HEK293 (cell line): ENCODE results near the gene CEBPB.

ENCODE experiments used
- CTCF ChIA-PET: fragments of 350-600 bp; formaldehyde crosslinking; extraction: SDS; loops from one replicate; lab custom pipeline; 2021; ENCODE audit warnings: antibody characterized with exemption; lab: Yijun Ruan, JAX
- POLR2A ChIA-PET: fragments of 300-600 bp; formaldehyde crosslinking; extraction: SDS; loops from one replicate; lab custom pipeline; 2020; ENCODE audit warnings: antibody characterized with exemption, inconsistent platforms; lab: Yijun Ruan, JAX
- H3K27ac ChIP-seq: fragments of 200-500 bp; sonication (Bioruptor generic); 2 replicates; pipeline ENCODE4 v1.5.1; 2014; ENCODE audit warnings: low read depth, low read length, control low read depth, inconsistent platforms; ENCODE audit errors: extremely low read depth
- H3K36me3 ChIP-seq, 2 experiments: fragments of 200-500 bp in 1 of 2; sonication (Bioruptor generic) in 1 of 2; 1 replicate in 1 of 2; 2 replicates in 1 of 2; pipeline ENCODE4 v1.5.1; 2014 to 2017; ENCODE audit warnings: inconsistent platforms in 2 of 2, low read length in 2 of 2; ENCODE audit not compliant: control insufficient read depth in 2 of 2, insufficient read depth in 1 of 2
- H3K4me1 ChIP-seq: fragments of 200-500 bp; sonication (Bioruptor generic); 2 replicates; pipeline ENCODE4 v1.5.1; 2014; ENCODE audit warnings: mild to moderate bottlenecking, low read length, inconsistent platforms; ENCODE audit not compliant: control insufficient read depth, insufficient read depth
- H3K4me3 ChIP-seq: 2 replicates; pipeline ENCODE4 v1.5.1; 2011; ENCODE audit warnings: low read depth, mild to moderate bottlenecking, control low read depth, low read length, moderate library complexity
- H3K9me3 ChIP-seq: fragments of 200-500 bp; sonication (Bioruptor generic); 2 replicates; pipeline ENCODE4 v1.5.1; 2014; ENCODE audit warnings: low read depth, low read length, inconsistent platforms; ENCODE audit not compliant: control insufficient read depth, insufficient read depth
- ZNF121 ChIP-seq: fragments of 450-650 bp; formaldehyde crosslinking; IDR thresholded peaks from 2 replicates; pipeline ENCODE4 v1.5.1; 2016; ENCODE audit warnings: missing biosample characterization, missing genetic modification characterization
- ZNF211 ChIP-seq: fragments of 450-650 bp; formaldehyde crosslinking; IDR thresholded peaks from 2 replicates; pipeline ENCODE4 v1.5.1; 2016; ENCODE audit warnings: low read depth, missing biosample characterization, missing genetic modification characterization
- ZNF214 ChIP-seq: fragments of 450-650 bp; formaldehyde crosslinking; IDR thresholded peaks from 2 replicates; pipeline ENCODE4 v1.5.1; 2017; ENCODE audit warnings: missing biosample characterization, mild to moderate bottlenecking, missing genetic modification characterization, borderline replicate concordance
- ZNF26 ChIP-seq: fragments of 450-650 bp; formaldehyde crosslinking; IDR thresholded peaks from 2 replicates; pipeline ENCODE4 v1.5.1; 2016; ENCODE audit warnings: missing biosample characterization, missing genetic modification characterization
- ZNF354C ChIP-seq: fragments of 450-650 bp; formaldehyde crosslinking; IDR thresholded peaks from 2 replicates; pipeline ENCODE4 v1.5.1; 2016; ENCODE audit warnings: missing biosample characterization, missing genetic modification characterization, low read depth, borderline replicate concordance
- ZNF366 ChIP-seq: fragments of 450-650 bp; formaldehyde crosslinking; conservative IDR thresholded peaks from 2 replicates; pipeline ENCODE4 v1.5.1; 2016; ENCODE audit warnings: missing biosample characterization, missing genetic modification characterization
- ZNF398 ChIP-seq: fragments of 450-650 bp; formaldehyde crosslinking; IDR thresholded peaks from 2 replicates; pipeline ENCODE4 v1.5.1; 2017; ENCODE audit warnings: missing biosample characterization, missing genetic modification characterization
- ZNF426 ChIP-seq: fragments of 450-650 bp; formaldehyde crosslinking; IDR thresholded peaks from 2 replicates; pipeline ENCODE4 v1.5.1; 2017; ENCODE audit warnings: missing biosample characterization, missing genetic modification characterization, mild to moderate bottlenecking, inconsistent platforms, moderate library complexity
- ZNF544 ChIP-seq: fragments of 450-650 bp; formaldehyde crosslinking; IDR thresholded peaks from 2 replicates; pipeline ENCODE4 v1.5.0; 2017; ENCODE audit warnings: missing biosample characterization, missing genetic modification characterization
- TF ChIP-seq, protein P1 (sequence below): fragments of 450-650 bp; formaldehyde crosslinking; IDR thresholded peaks from 2 replicates; pipeline ENCODE4 v1.5.1; 2016; ENCODE audit warnings: missing biosample characterization, missing genetic modification characterization
- TF ChIP-seq, protein P2 (sequence below): fragments of 450-650 bp; formaldehyde crosslinking; IDR thresholded peaks from 2 replicates; pipeline ENCODE4 v1.5.1; 2016; ENCODE audit warnings: missing biosample characterization, missing genetic modification characterization
- TF ChIP-seq, protein P3 (sequence below): fragments of 450-650 bp; formaldehyde crosslinking; IDR thresholded peaks from 2 replicates; pipeline ENCODE4 v1.5.1; 2016; ENCODE audit warnings: missing biosample characterization, missing genetic modification characterization
- TF ChIP-seq, protein P4 (sequence below): fragments of 450-650 bp; IDR thresholded peaks from 2 replicates; pipeline ENCODE4 v1.5.1; 2018; ENCODE audit warnings: missing biosample characterization, mild to moderate bottlenecking, missing genetic modification characterization

CEBPB gene

DNA sequence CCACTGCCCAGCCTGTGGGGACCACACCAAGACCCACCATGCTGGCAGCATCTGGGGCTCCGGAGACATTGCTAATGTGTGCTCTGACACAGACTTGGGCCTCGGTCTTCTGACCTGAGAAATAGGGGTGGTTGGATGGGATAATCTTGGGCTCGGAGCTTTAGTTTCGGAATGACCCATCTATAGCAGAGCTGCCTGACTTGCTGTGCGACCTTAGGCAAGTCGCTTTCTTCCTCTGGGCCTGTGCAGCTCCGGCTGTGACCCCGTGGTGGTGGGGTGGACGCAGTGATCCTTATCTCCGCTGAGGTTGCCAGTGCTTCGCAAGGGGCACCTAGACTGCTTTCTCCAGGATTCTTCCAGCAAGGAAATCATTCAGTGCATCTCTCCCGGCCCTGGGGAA is 43.7 kb downstream of the CEBPB start (continued):
- TF ChIP-seq, protein P1, sequence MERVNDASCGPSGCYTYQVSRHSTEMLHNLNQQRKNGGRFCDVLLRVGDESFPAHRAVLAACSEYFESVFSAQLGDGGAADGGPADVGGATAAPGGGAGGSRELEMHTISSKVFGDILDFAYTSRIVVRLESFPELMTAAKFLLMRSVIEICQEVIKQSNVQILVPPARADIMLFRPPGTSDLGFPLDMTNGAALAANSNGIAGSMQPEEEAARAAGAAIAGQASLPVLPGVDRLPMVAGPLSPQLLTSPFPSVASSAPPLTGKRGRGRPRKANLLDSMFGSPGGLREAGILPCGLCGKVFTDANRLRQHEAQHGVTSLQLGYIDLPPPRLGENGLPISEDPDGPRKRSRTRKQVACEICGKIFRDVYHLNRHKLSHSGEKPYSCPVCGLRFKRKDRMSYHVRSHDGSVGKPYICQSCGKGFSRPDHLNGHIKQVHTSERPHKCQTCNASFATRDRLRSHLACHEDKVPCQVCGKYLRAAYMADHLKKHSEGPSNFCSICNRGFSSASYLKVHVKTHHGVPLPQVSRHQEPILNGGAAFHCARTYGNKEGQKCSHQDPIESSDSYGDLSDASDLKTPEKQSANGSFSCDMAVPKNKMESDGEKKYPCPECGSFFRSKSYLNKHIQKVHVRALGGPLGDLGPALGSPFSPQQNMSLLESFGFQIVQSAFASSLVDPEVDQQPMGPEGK (tag by site-specific recombination) = no peak

- CTCF ChIA-PET = no interaction called here
- Histone ChIP-seq H3K36me3 (no peaks in the 10 kb centered on the region), H3K4me1 (no peaks in the 10 kb centered on the region), H3K27ac (no peak overlapping the region), H3K9me3 (no peaks in the 10 kb centered on the region), H3K4me3 (no peak overlapping the region)
- no peak for TF ChIP-seq ZNF214 (tag by site-specific recombination)
- TF ChIP-seq, protein P2, sequence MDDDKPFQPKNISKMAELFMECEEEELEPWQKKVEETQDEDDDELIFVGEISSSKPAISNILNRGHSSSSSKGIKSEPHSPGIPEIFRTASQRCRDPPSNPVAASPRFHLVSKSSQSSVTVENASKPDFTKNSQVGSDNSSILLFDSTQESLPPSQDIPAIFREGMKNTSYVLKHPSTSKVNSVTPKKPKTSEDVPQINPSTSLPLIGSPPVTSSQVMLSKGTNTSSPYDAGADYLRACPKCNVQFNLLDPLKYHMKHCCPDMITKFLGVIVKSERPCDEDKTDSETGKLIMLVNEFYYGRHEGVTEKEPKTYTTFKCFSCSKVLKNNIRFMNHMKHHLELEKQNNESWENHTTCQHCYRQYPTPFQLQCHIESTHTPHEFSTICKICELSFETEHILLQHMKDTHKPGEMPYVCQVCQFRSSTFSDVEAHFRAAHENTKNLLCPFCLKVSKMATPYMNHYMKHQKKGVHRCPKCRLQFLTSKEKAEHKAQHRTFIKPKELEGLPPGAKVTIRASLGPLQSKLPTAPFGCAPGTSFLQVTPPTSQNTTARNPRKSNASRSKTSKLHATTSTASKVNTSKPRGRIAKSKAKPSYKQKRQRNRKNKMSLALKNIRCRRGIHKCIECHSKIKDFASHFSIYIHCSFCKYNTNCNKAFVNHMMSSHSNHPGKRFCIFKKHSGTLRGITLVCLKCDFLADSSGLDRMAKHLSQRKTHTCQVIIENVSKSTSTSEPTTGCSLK (tag by site-specific recombination) = no peak
- TF ChIP-seq ZNF121 (tag by site-specific recombination) = no peak
- TF ChIP-seq, protein P3, sequence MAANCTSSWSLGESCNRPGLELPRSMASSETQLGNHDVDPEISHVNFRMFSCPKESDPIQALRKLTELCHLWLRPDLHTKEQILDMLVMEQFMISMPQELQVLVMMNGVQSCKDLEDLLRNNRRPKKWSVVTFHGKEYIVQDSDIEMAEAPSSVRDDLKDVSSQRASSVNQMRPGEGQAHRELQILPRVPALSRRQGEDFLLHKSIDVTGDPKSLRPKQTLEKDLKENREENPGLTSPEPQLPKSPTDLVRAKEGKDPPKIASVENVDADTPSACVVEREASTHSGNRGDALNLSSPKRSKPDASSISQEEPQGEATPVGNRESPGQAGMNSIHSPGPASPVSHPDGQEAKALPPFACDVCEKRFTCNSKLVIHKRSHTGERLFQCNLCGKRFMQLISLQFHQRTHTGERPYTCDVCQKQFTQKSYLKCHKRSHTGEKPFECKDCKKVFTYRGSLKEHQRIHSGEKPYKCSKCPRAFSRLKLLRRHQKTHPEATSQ (tag by site-specific recombination) = no peak
- TF ChIP-seq ZNF426 = no peak
- TF ChIP-seq ZNF211 (tag by site-specific recombination) = no peak
- TF ChIP-seq ZNF26 (tag by site-specific recombination) = no peak
- no peak for TF ChIP-seq ZNF354C (tag by site-specific recombination)
- TF ChIP-seq, protein P4, sequence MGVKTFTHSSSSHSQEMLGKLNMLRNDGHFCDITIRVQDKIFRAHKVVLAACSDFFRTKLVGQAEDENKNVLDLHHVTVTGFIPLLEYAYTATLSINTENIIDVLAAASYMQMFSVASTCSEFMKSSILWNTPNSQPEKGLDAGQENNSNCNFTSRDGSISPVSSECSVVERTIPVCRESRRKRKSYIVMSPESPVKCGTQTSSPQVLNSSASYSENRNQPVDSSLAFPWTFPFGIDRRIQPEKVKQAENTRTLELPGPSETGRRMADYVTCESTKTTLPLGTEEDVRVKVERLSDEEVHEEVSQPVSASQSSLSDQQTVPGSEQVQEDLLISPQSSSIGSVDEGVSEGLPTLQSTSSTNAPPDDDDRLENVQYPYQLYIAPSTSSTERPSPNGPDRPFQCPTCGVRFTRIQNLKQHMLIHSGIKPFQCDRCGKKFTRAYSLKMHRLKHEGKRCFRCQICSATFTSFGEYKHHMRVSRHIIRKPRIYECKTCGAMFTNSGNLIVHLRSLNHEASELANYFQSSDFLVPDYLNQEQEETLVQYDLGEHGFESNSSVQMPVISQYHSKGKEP (tag by site-specific recombination) = no peak
- TF ChIP-seq ZNF398 (tag by site-specific recombination) = no peak
- TF ChIP-seq ZNF544 (tag by site-specific recombination) = no peak
- no peak for TF ChIP-seq ZNF366 (tag by site-specific recombination)
- POLR2A ChIA-PET = no interaction called here
Observed at GRCh38 chr20:50237349-50237748, 46.7 kb downstream of the CEBPB start.
